ENCODE measurements around the gene DDO. TPM values are rescaled to one million over a fixed set of nuclear protein-coding genes. Genes with fewer than 3 reads are reported as not detected.

Gene DDO
- total RNA-seq, 1 donor from 2014 or later: not detected

DNA sequence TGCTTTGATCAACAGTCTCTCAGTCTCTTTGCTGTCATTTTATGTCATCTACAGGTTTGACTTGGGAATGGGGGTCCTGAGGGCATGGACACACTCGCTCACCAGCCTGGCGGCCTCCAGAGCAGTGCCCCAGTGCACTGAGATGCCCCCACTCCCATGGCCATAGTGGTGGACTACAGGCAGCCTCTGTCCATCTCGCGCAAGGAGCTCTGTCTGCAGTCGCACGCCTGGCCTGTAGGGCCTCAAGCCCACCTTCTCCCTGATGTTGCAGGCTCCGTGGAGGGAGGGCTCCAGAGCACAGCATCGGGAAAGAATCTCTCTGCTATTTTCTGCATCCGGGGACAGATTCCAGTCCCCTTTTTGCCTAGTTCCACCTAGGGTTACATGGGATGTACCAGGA, 22.6 kb downstream of the DDO start:
- no peak for DNase-seq (ENCODE audit: low read depth, low spot score)
- Mint-ChIP-seq H3K4me3 (no peak overlapping the region), H3K4me1 (peaks cover 11% of the 10 kb centered on the region), H3K36me3 (ENCODE audit: low read depth) (no peaks in the 10 kb centered on the region), H3K27ac (ENCODE audit: unreplicated experiment) (no peak overlapping the region), H3K9me3 (no peaks in the 10 kb centered on the region), H3K27me3 (ENCODE audit: low read depth) (no peaks in the 10 kb centered on the region)
- no peak for TF ChIP-seq CTCF (conservative IDR thresholded peaks at IDR 0.05)

DNA sequence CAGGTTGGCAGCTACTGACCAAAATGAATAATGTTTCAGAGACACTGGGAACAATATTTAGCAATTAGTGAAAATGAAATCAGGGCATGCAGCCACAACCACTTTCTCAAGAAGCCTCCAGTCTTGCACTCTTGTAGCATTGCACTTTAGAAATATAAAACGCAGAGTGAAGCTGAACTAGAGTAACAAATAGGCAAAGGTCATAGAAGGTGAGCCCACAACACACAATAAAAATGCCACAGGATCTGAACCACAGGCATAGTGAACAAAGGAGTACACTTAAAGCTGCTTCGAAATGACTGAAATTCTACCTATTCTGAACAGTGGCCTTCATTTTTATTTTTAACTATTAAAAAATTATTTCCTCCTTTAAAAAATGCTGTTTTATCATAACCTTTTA, 25.0 kb downstream of the DDO start:
- H3K9me3 Mint-ChIP-seq: no peaks in the 10 kb centered on the region
- no peak overlapping the region for H3K4me3 Mint-ChIP-seq
- peaks cover 14% of the 10 kb centered on the region for H3K4me1 Mint-ChIP-seq
- no peak overlapping the region for H3K27ac Mint-ChIP-seq (ENCODE audit: unreplicated experiment)
- no peak for DNase-seq (ENCODE audit: low read depth, low spot score)
- H3K36me3 Mint-ChIP-seq (ENCODE audit: low read depth): no peaks in the 10 kb centered on the region
- no peak for TF ChIP-seq CTCF (conservative IDR thresholded peaks at IDR 0.05)
- no peaks in the 10 kb centered on the region for H3K27me3 Mint-ChIP-seq (ENCODE audit: low read depth)

- H3K27ac Mint-ChIP-seq (ENCODE audit: unreplicated experiment): no peak overlapping the region
- H3K27me3 Mint-ChIP-seq (ENCODE audit: low read depth): no peaks in the 10 kb centered on the region
- no peak for DNase-seq (ENCODE audit: low read depth, low spot score)
- H3K36me3 Mint-ChIP-seq (ENCODE audit: low read depth): no peaks in the 10 kb centered on the region
- H3K4me1 Mint-ChIP-seq: peaks cover 14% of the 10 kb centered on the region
- H3K9me3 Mint-ChIP-seq: no peaks in the 10 kb centered on the region
- no peak for TF ChIP-seq CTCF (conservative IDR thresholded peaks at IDR 0.05)
- no peak overlapping the region for H3K4me3 Mint-ChIP-seq
These were observed 25.5 kb downstream of the DDO start for GRCh38 chr6:110389689-110390382.

DNA sequence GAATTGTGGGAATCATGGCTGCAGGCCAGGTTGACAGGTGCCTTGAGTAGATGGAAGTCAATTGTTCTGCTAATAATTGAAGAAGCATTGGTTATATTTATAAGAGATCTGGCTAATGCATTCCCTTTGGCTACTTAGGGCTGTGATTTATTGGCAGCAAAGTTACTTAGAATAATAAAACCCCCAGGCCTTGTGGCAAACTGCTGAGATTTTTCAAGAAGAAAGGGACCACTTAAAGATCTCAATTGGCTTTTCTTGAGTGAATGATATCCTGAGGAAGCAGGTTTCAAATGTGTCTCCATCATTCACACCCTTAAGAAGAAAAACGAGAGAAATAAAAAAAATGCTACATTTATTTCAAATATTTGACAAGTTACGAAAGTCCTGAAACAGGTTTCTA, 27.4 kb downstream of the DDO start:
- H3K4me3 Mint-ChIP-seq: no peak overlapping the region
- no peaks in the 10 kb centered on the region for H3K9me3 Mint-ChIP-seq
- no peaks in the 10 kb centered on the region for H3K36me3 Mint-ChIP-seq (ENCODE audit: low read depth)
- no peak for DNase-seq (ENCODE audit: low read depth, low spot score)
- no peak for TF ChIP-seq CTCF (conservative IDR thresholded peaks at IDR 0.05)
- H3K4me1 Mint-ChIP-seq: peaks cover 14% of the 10 kb centered on the region
- H3K27ac Mint-ChIP-seq (ENCODE audit: unreplicated experiment): no peak overlapping the region
- no peaks in the 10 kb centered on the region for H3K27me3 Mint-ChIP-seq (ENCODE audit: low read depth)

DNA sequence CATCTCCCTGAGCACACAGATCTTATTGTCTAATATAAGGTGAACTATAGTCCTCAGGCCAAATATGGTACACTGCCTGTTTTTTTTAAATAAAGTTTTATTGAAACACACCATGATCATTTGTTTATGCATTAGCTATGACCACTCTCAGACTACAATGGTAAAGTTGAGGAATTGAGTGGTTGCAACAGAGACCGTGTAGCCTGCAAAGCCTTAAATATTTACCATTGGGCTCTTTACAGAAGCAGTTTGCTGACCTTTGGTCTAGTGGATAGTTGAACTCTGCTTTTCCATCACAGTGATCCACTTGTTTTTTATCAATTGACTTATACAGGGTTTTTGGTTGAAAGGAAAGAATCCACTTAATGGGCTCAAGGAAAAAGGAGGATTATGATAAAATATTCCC, 29.9 kb downstream of the DDO start:
- Mint-ChIP-seq H3K4me1 (peaks cover 11% of the 10 kb centered on the region), H3K9me3 (peaks cover 9% of the 10 kb centered on the region), H3K27ac (ENCODE audit: unreplicated experiment) (no peak overlapping the region), H3K4me3 (no peak overlapping the region), H3K27me3 (ENCODE audit: low read depth) (no peaks in the 10 kb centered on the region), H3K36me3 (ENCODE audit: low read depth) (peaks cover 2% of the 10 kb centered on the region)
- TF ChIP-seq CTCF (conservative IDR thresholded peaks at IDR 0.05): no peak
- no peak for DNase-seq (ENCODE audit: low read depth, low spot score)

Measured in neural crest cell (in vitro differentiated cells).